Measurements from ENCODE around the gene RPA3.

- TF ChIP-seq CTCF (IDR thresholded peaks at IDR 0.05; ENCODE audit: borderline replicate concordance, extremely low read depth, low read length, poor library complexity, severe bottlenecking) (no peak), EZH2 (IDR thresholded peaks at IDR 0.05; ENCODE audit: borderline replicate concordance, low read depth, low read length, severe bottlenecking) (no peak)
These were observed 11.7 kb downstream of the RPA3 start for GRCh38 chr7:7706556-7707172.
